NCI-H82 treated with DMSO at 0.1 percent for 48 hours (cell line): Measurements from ENCODE around the gene IGF2R.

ENCODE experiments used
- DNase-seq: peaks from one replicate; lab custom pipeline; 2025; ENCODE audit not compliant: unreplicated experiment; lab: John Stamatoyannopoulos, UW

The IGF2R gene

GRCh38 chr6:159976686-159977254 is 7.9 kb downstream of the IGF2R start:
- no peak for DNase-seq

- DNase-seq: no peak
Measured at GRCh38 chr6:159977255-159977903, 8.5 kb downstream of the IGF2R start.

- DNase-seq: no peak
Measured at GRCh38 chr6:159977904-159978268, 9.0 kb downstream of the IGF2R start.

GRCh38 chr6:159978291-159979135 is 9.6 kb downstream of the IGF2R start:
- no peak for DNase-seq

GRCh38 chr6:159979136-159979874 is 10.4 kb downstream of the IGF2R start:
- DNase-seq: no peak

- no peak for DNase-seq
Measured at GRCh38 chr6:159980474-159980873, 11.6 kb downstream of the IGF2R start.

GRCh38 chr6:159981071-159981402 is 12.2 kb downstream of the IGF2R start:
- DNase-seq: no peak

- no peak for DNase-seq
Measured at GRCh38 chr6:159981403-159982245, 12.7 kb downstream of the IGF2R start.

- DNase-seq: no peak
Measured at GRCh38 chr6:159982731-159983506, 14.0 kb downstream of the IGF2R start.

GRCh38 chr6:159983641-159984080 is 14.8 kb downstream of the IGF2R start:
- no peak for DNase-seq

GRCh38 chr6:159984268-159984786 is 15.4 kb downstream of the IGF2R start:
- no peak for DNase-seq

- no peak for DNase-seq
Measured at GRCh38 chr6:159985296-159985945, 16.5 kb downstream of the IGF2R start.

- DNase-seq: no peak
Measured at GRCh38 chr6:159988983-159989454, 20.1 kb downstream of the IGF2R start.

GRCh38 chr6:159989492-159990480 is 20.9 kb downstream of the IGF2R start:
- DNase-seq: no peak

GRCh38 chr6:159992366-159992765 is 23.5 kb downstream of the IGF2R start:
- no peak for DNase-seq

- DNase-seq: no peak
Measured at GRCh38 chr6:159995405-159995804, 26.5 kb downstream of the IGF2R start.

GRCh38 chr6:159996087-159996622 is 27.3 kb downstream of the IGF2R start:
- DNase-seq: no peak
